H9 (cell line): ENCODE data around the gene TGM4. TPM values are rescaled to one million over a fixed set of nuclear protein-coding genes. Genes with fewer than 3 reads are reported as not detected.

Experiments used
- DNase-seq: peaks from one replicate; pipeline ENCODE4 v3.0.0-alpha.2; 2017
- H2AFZ ChIP-seq: one replicate; pipeline ENCODE4 v1.6.1; 2013; ENCODE audit warnings: mild to moderate bottlenecking, low read length, control low read depth, moderate library complexity
- H2AK5ac ChIP-seq: 2 replicates; pipeline ENCODE4 v1.6.1; 2013; ENCODE audit warnings: low read length, control low read depth, mixed read lengths; ENCODE audit not compliant: insufficient read length
- H2BK120ac ChIP-seq: one replicate; pipeline ENCODE4 v1.6.1; 2013; ENCODE audit warnings: low read depth, mild to moderate bottlenecking, low read length, control low read depth, inconsistent platforms; ENCODE audit not compliant: poor library complexity, severe bottlenecking
- H2BK12ac ChIP-seq: 2 replicates; pipeline ENCODE4 v1.6.1; 2013; ENCODE audit warnings: low read length, control low read depth, mixed read lengths, low read depth; ENCODE audit not compliant: insufficient read length
- H2BK15ac ChIP-seq: 2 replicates; pipeline ENCODE4 v1.6.1; 2013; ENCODE audit warnings: low read depth, low read length, control low read depth
- H2BK20ac ChIP-seq: one replicate; pipeline ENCODE4 v1.6.1; 2013; ENCODE audit warnings: low read depth, mild to moderate bottlenecking, low read length, control low read depth, inconsistent platforms; ENCODE audit not compliant: poor library complexity, severe bottlenecking
- H2BK5ac ChIP-seq: 2 replicates; pipeline ENCODE4 v1.6.1; 2013; ENCODE audit warnings: low read length, control low read depth, mixed read lengths; ENCODE audit not compliant: insufficient read length
- H3K14ac ChIP-seq: 2 replicates; pipeline ENCODE4 v1.6.1; 2013; ENCODE audit warnings: low read length, control low read depth; ENCODE audit not compliant: insufficient read depth
- H3K18ac ChIP-seq: 2 replicates; pipeline ENCODE4 v1.6.1; 2013; ENCODE audit warnings: low read depth, mild to moderate bottlenecking, mixed read lengths, low read length, control low read depth; ENCODE audit not compliant: insufficient read length
- H3K23ac ChIP-seq: 2 replicates; pipeline ENCODE4 v1.6.1; 2013; ENCODE audit warnings: low read length, control low read depth, mixed read lengths, low read depth; ENCODE audit not compliant: insufficient read length
- H3K23me2 ChIP-seq: 2 replicates; pipeline ENCODE4 v1.6.1; 2013; ENCODE audit warnings: low read depth, mild to moderate bottlenecking, mixed read lengths, low read length, control low read depth; ENCODE audit not compliant: insufficient read length, poor library complexity, severe bottlenecking
- H3K27ac ChIP-seq: 2 replicates; pipeline ENCODE4 v1.5.1; 2013; ENCODE audit warnings: low read length, control low read depth, mixed read lengths, low read depth; ENCODE audit not compliant: insufficient read length
- H3K27me3 ChIP-seq: 2 replicates; pipeline ENCODE4 v1.6.1; 2013; ENCODE audit warnings: low read length, control low read depth, inconsistent platforms; ENCODE audit not compliant: insufficient read depth
- H3K4ac ChIP-seq: 2 replicates; pipeline ENCODE4 v1.6.1; 2013; ENCODE audit warnings: low read depth, mild to moderate bottlenecking, control low read depth, inconsistent platforms, low read length, moderate library complexity
- H3K4me1 ChIP-seq: 2 replicates; pipeline ENCODE4 v1.6.1; 2013; ENCODE audit warnings: low read length, control low read depth, inconsistent platforms; ENCODE audit not compliant: insufficient read depth
- H3K4me2 ChIP-seq: 2 replicates; pipeline ENCODE4 v1.6.1; 2013; ENCODE audit warnings: low read length, control low read depth, mixed read lengths; ENCODE audit not compliant: insufficient read length, insufficient read depth
- H3K56ac ChIP-seq: 2 replicates; pipeline ENCODE4 v1.6.1; 2013; ENCODE audit warnings: low read depth, mild to moderate bottlenecking, mixed read lengths, low read length, control low read depth; ENCODE audit not compliant: insufficient read length
- H3K79me1 ChIP-seq: 2 replicates; pipeline ENCODE4 v1.6.1; 2013; ENCODE audit warnings: low read depth, mild to moderate bottlenecking, moderate library complexity, low read length, control low read depth, inconsistent platforms; ENCODE audit not compliant: insufficient read depth, poor library complexity, severe bottlenecking
- H3K79me2 ChIP-seq: 2 replicates; pipeline ENCODE4 v1.6.1; 2013; ENCODE audit warnings: low read length, control low read depth, inconsistent platforms; ENCODE audit not compliant: insufficient read depth
- H3K9ac ChIP-seq: 2 replicates; pipeline ENCODE4 v1.6.1; 2013; ENCODE audit warnings: low read length, control low read depth, mixed read lengths; ENCODE audit not compliant: insufficient read length; ENCODE audit errors: extremely low read depth
- H3K9me3 ChIP-seq: one replicate; pipeline ENCODE4 v1.6.1; 2013; ENCODE audit warnings: low read depth, low read length, inconsistent platforms; ENCODE audit not compliant: control insufficient read depth
- H3T11ph ChIP-seq: one replicate; pipeline ENCODE4 v1.6.1; 2013; ENCODE audit warnings: mild to moderate bottlenecking, low read length, control low read depth, inconsistent platforms
- H4K20me1 ChIP-seq: one replicate; pipeline ENCODE4 v1.6.1; 2013; ENCODE audit not compliant: control insufficient read depth, insufficient read length, insufficient read depth
- H4K5ac ChIP-seq: 2 replicates; pipeline ENCODE4 v1.6.1; 2013; ENCODE audit warnings: low read depth, mild to moderate bottlenecking, mixed read lengths, low read length, control low read depth; ENCODE audit not compliant: insufficient read length
- H4K8ac ChIP-seq: replicated peaks from 2 replicates; pipeline ENCODE4 v1.6.1; 2013; ENCODE audit warnings: low read length, control low read depth, mixed read lengths, low read depth; ENCODE audit not compliant: insufficient read length
- H4K91ac ChIP-seq: 2 replicates; pipeline ENCODE4 v1.6.1; 2013; ENCODE audit warnings: low read depth, mild to moderate bottlenecking, moderate library complexity, mixed read lengths, low read length, control low read depth; ENCODE audit not compliant: insufficient read length
- H3K27ac Mint-ChIP-seq, 3 experiments: 2 replicates in 2 of 3; 3 replicates in 1 of 3; pipeline ENCODE4 v1.8.0; 2020 to 2021; ENCODE audit warnings: mixed read lengths in 3 of 3, mild to moderate bottlenecking in 1 of 3, moderate library complexity in 1 of 3
- H3K27me3 Mint-ChIP-seq: 2 replicates; pipeline ENCODE4 v1.8.0; 2021; ENCODE audit warnings: low read depth, mild to moderate bottlenecking, moderate library complexity, mixed read lengths
- H3K36me3 Mint-ChIP-seq, 3 experiments: 2 replicates in 2 of 3; 3 replicates in 1 of 3; pipeline ENCODE4 v1.8.0; 2020 to 2021; ENCODE audit warnings: low read depth in 3 of 3, mixed read lengths in 3 of 3; ENCODE audit not compliant: insufficient read depth in 1 of 3
- H3K4me1 Mint-ChIP-seq, 2 experiments: 2 replicates each; pipeline ENCODE4 v1.8.0; 2020; ENCODE audit warnings: mixed read lengths in 2 of 2
- H3K4me3 Mint-ChIP-seq, 2 experiments: 2 replicates in 1 of 2; 3 replicates in 1 of 2; pipeline ENCODE4 v1.8.0; 2020 to 2021; ENCODE audit warnings: mild to moderate bottlenecking in 2 of 2, mixed read lengths in 2 of 2, moderate library complexity in 1 of 2
- H3K9me3 Mint-ChIP-seq, 2 experiments: 2 replicates in 1 of 2; 3 replicates in 1 of 2; pipeline ENCODE4 v1.8.0; 2020; ENCODE audit warnings: mild to moderate bottlenecking in 2 of 2, mixed read lengths in 2 of 2, moderate library complexity in 1 of 2
- WGBS: extraction: QIAGEN DNeasy Blood & Tissue Kit; methylation state at CpG from one replicate; pipeline ENCODE4 v1.1.7; 2013; ENCODE audit warnings: missing lambda C conversion rate, low lambda C conversion rate, mixed read lengths; ENCODE audit not compliant: insufficient read length; ENCODE audit errors: extremely low coverage; 5-methylcytosine and 5-hydroxymethylcytosine counted together
- long read RNA-seq: library from polyadenylated mRNA; unstranded; transcript quantifications from one replicate; pipeline ENCODE4 v2.0.0, GENCODE V29; 2020
- total RNA-seq: library from RNA; stranded (reverse); gene quantifications from 2 replicates; pipeline ENCODE4 v1.2.1, GENCODE V29; 2021
- TF ChIP-seq, protein P1 (sequence below): fragments of 200-600 bp; sonication (generic); conservative IDR thresholded peaks from 3 replicates; pipeline ENCODE4 v1.8.0; 2021; ENCODE audit warnings: antibody characterized with exemption, mild to moderate bottlenecking

TGM4 gene
- total RNA-seq: not detected in 2 replicates
- long read RNA-seq: 0 reads

DNA sequence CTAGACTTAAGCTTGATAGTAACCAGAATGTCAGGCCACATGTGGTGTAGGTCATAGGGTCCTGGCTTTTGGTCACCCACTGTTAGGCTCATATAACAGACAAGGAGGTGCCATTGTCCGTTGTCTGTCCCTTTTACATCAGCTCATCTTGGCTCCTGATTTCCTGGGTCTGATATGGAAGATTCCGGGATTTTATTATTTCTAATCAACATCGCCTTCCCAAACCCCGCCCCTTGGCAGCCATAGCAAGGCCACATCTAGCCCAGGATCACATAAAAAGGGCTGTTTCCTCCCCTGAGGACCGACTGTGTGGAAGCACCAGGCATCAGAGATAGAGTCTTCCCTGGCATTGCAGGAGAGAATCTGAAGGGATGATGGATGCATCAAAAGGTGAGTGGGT lies at the start of gene TGM4:
Gene TGM4 (plus strand): TSS at position 301 of the 400 bp plus-strand sequence. CDS start 71 bp downstream, at position 372.
- Mint-ChIP-seq H3K4me1 (peaks cover 0 to 3% of the 10 kb centered on the region in 2 experiments; a peak in 1 of 4 replicates), H3K27me3 (peaks cover 1% of the 10 kb centered on the region; the same call in 1 of the 2 replicates), H3K4me3 (no peak within 1 kb of the TSS), H3K36me3 (no peaks in the 10 kb centered on the region), H3K9me3 (no peaks in the 10 kb centered on the region), H3K27ac (no peak within 1 kb of the TSS)
- Histone ChIP-seq H4K5ac (no peak within 1 kb of the TSS), H3K4me2 (no peak within 1 kb of the TSS), H2BK120ac (no peak within 1 kb of the TSS), H3K18ac (no peak within 1 kb of the TSS), H4K8ac (no peak within 1 kb of the TSS), H3K27ac (no peak within 1 kb of the TSS), H3K23me2 (no peaks in the 10 kb centered on the region), H3K56ac (no peak within 1 kb of the TSS), H3K4ac (no peak within 1 kb of the TSS), H3K4me1 (no peaks in the 10 kb centered on the region), H3K14ac (no peak within 1 kb of the TSS), H2BK12ac (no peak within 1 kb of the TSS), H3K23ac (no peak within 1 kb of the TSS), H3K79me1 (no peaks in the 10 kb centered on the region), H4K91ac (no peak within 1 kb of the TSS), H4K20me1 (no peaks in the 10 kb centered on the region), H3K9me3 (no peaks in the 10 kb centered on the region), H2AK5ac (no peak within 1 kb of the TSS), H3T11ph (no peak within 1 kb of the TSS), H2AFZ (no peak within 1 kb of the TSS), H2BK15ac (no peak within 1 kb of the TSS), H2BK5ac (no peak within 1 kb of the TSS), H2BK20ac (no peak within 1 kb of the TSS), H3K9ac (no peak within 1 kb of the TSS), H3K79me2 (no peaks in the 10 kb centered on the region), H3K27me3 (no peaks in the 10 kb centered on the region)
- no peak for DNase-seq
- TF ChIP-seq, protein P1, sequence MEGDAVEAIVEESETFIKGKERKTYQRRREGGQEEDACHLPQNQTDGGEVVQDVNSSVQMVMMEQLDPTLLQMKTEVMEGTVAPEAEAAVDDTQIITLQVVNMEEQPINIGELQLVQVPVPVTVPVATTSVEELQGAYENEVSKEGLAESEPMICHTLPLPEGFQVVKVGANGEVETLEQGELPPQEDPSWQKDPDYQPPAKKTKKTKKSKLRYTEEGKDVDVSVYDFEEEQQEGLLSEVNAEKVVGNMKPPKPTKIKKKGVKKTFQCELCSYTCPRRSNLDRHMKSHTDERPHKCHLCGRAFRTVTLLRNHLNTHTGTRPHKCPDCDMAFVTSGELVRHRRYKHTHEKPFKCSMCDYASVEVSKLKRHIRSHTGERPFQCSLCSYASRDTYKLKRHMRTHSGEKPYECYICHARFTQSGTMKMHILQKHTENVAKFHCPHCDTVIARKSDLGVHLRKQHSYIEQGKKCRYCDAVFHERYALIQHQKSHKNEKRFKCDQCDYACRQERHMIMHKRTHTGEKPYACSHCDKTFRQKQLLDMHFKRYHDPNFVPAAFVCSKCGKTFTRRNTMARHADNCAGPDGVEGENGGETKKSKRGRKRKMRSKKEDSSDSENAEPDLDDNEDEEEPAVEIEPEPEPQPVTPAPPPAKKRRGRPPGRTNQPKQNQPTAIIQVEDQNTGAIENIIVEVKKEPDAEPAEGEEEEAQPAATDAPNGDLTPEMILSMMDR: no peak
- no CpG with 5 or more reads among the region's 5 CpGs for WGBS
